ENCODE measurements around the gene MAP3K2. TPM values are rescaled to one million over a fixed set of nuclear protein-coding genes. Genes with fewer than 3 reads are reported as not detected.
"Not testable (repeated sequence)": the region's sequence is repeated elsewhere in the genome, so short reads cannot be mapped to it uniquely, and the experiment has no call there.

The MAP3K2 gene
- total RNA-seq, 4 donors from 2014 or later: 58.9 to 68.5 (median 63.0) TPM

DNA sequence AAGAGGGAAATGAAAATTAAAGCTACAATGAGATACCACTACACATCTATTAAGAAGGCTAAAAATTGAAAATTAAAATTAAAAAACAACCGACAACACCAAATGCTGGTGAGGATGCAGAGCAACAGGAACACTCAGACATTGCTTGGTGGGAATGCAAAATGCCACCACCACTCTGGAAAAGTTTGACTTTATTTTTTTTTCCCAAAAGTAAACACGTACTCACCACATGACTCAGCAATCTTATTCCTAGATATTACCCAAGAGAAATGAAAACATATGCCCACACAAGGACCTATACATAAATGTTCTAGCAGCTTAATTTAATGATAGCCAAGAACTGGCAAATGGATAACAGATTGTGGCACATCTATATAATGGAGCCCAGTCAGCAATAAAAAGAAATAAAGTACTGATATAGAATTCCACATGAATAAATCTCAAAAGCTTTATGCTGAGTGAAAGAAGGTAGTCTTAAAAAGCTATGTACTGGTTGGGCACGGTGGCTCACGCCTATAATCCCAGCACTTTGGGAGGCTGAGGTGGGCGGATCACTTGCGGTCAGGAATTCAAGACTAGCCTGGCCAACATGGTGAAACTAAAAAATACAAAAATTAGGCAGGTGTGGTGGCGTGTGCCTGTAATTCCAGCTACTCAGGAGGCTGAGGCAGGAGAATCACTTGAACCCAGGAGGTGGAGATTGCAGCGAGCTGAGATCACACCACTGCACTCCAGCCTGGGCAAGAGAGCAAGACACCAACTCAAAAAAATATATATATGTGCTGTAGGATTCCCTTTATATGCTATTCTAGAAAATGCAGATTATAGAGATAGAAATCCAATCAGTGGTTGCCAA, 26.2 kb upstream of the MAP3K2 start:
- WGBS, 2 donors: 77 to 79% methylated on average over 8 of the region's 8 CpGs
- TF ChIP-seq, protein P1, sequence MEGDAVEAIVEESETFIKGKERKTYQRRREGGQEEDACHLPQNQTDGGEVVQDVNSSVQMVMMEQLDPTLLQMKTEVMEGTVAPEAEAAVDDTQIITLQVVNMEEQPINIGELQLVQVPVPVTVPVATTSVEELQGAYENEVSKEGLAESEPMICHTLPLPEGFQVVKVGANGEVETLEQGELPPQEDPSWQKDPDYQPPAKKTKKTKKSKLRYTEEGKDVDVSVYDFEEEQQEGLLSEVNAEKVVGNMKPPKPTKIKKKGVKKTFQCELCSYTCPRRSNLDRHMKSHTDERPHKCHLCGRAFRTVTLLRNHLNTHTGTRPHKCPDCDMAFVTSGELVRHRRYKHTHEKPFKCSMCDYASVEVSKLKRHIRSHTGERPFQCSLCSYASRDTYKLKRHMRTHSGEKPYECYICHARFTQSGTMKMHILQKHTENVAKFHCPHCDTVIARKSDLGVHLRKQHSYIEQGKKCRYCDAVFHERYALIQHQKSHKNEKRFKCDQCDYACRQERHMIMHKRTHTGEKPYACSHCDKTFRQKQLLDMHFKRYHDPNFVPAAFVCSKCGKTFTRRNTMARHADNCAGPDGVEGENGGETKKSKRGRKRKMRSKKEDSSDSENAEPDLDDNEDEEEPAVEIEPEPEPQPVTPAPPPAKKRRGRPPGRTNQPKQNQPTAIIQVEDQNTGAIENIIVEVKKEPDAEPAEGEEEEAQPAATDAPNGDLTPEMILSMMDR (IDR thresholded peaks at IDR 0.05): no peak
- no peak for TF ChIP-seq POLR2A (IDR thresholded peaks at IDR 0.05)
- no peak overlapping the region for H3K4me3 ChIP-seq (ENCODE audit: low read depth, poor library complexity, severe bottlenecking)
- no peak for DNase-seq (ENCODE audit: low spot score in 2 of 2)
- intact Hi-C loops (cut with DNase I; ENCODE audit: low total_unique reads): no loop called here

DNA sequence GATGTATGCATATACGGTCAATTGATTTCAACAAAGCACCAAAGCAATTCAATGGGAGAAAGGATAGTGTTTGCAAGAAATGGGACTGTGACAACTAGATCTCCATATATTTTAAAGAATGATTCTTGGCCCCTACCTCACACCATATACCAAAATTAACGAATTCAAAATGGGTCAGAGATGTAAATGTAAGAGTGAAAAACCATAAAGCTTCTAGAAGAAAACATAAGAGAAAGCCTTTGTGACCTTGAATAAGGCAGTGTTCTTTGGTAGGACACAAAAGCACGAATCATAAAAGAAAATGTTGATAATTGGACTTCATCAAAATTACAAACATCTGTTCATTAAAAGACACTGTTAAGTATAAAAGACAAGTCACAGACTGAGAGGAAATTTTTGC, 25.4 kb upstream of the MAP3K2 start:
- WGBS, 2 donors: 76 to 83% methylated on average over 3 of the region's 3 CpGs
- no peak overlapping the region for H3K4me3 ChIP-seq (ENCODE audit: low read depth, poor library complexity, severe bottlenecking)
- no peak for TF ChIP-seq POLR2A (IDR thresholded peaks at IDR 0.05)
- TF ChIP-seq, protein P1 (IDR thresholded peaks at IDR 0.05): no peak
- no peak for DNase-seq (ENCODE audit: low spot score in 2 of 2)
- intact Hi-C loops (cut with DNase I; ENCODE audit: low total_unique reads): no loop called here

DNA sequence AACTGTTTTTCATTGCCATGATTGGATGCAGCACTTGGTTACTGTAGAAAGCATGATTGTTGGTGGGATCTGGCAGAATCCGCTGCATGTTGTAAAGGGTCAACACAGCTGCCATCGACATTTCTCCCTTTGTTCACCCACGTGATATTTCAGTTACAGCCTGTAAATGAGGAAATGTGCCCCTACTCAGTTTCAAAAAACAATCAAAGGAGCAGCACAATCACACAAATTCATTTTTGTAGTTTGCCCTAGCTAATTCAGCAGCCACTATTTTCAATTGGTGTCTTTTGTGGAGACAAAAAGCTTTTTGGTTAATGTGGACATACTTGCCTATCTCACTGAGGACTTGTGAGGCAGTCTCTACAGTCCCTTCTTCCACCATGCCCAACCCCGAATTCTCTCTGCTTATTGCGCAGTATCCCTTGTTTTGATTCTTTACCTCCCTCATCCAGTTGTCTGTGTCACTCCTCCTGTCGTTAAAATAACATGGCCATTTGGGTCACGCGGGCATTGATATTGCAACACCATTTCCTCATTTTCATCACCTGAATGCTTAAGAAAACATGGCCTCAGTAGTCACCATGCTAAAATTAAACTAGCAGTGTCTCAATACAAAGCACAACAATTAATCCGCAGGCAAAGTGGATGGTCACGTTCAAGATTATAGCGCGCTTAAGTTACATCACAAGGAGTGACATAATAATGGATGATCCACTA, 24.0 kb upstream of the MAP3K2 start:
- no peak overlapping the region for H3K4me3 ChIP-seq (ENCODE audit: low read depth, poor library complexity, severe bottlenecking)
- TF ChIP-seq, protein P1 (IDR thresholded peaks at IDR 0.05): no peak
- no peak for TF ChIP-seq POLR2A (IDR thresholded peaks at IDR 0.05)
- DNase-seq (ENCODE audit: low spot score in 2 of 2): peak in 1 of 2 donors; percentile 54
- intact Hi-C loops (cut with DNase I; ENCODE audit: low total_unique reads): no loop called here
- 72 to 73% methylated on average over 12 of the region's 12 CpGs for WGBS, 2 donors

DNA sequence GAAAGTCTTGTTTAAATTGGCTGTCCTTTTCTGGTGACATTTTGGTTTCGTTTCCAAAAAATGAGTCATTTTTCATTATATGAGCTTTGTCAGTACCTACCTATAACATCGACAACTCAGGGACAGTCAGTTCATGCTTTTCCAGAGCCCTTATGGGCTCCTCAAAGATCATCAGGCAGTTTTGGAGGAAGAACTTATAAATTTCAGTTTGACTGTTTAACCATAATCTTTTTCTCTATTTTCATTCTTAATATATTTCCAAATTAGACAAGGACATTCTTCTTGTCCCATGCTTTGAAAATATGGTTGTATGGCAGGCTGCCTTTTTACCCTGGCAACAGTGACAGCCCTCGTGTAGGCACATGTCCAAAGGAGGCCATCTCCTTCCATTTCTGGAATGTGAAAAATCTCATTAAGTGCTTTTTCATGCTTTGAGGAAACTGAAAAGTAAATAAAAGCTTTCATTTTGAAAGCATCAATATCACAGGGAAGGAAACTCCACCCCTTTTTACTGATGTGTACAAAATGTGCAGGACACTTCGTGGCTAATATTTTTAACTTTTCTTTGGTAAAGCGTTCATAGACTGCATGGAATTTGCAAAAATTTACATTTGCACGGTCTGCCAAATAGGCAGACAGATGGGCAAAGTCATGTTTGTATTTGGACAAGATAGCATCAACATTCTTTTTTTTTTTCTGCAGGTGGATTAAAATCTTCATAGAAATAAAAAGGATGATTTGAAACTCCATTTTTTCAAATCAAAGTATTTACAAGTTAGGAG, 23.3 kb upstream of the MAP3K2 start:
- no peak for TF ChIP-seq POLR2A (IDR thresholded peaks at IDR 0.05)
- TF ChIP-seq, protein P1 (IDR thresholded peaks at IDR 0.05): no peak
- 6 to 8% methylated on average over 6 of the region's 6 CpGs for WGBS, 2 donors
- H3K4me3 ChIP-seq (ENCODE audit: low read depth, poor library complexity, severe bottlenecking): no peak overlapping the region
- no peak for DNase-seq (ENCODE audit: low spot score in 2 of 2)
- intact Hi-C loops (cut with DNase I; ENCODE audit: low total_unique reads): no loop called here

DNA sequence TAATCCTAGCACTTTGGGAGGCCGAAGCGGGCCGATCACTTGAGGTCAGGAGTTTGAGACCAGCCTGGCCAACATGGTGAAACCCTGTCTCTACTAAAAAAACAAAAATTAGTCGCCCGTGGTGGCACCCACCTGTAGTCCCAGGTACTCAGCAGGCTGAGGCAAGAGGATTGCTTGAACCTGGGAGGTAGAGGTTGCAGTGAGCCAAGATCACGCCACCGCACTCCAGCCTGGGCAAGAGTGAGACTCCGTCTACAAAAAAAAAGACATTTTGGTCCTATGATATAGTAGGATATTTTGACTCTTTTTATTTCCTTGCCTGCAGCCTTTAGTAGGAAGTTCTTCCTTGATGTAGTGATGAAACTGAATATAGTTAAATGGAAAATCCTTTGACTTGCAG, 21.9 kb upstream of the MAP3K2 start:
- 86 to 95% methylated on average over 8 of the region's 8 CpGs for WGBS, 2 donors
- H3K4me3 ChIP-seq (ENCODE audit: low read depth, poor library complexity, severe bottlenecking); DNase-seq (ENCODE audit: low spot score in 2 of 2); intact Hi-C loops (cut with DNase I; ENCODE audit: low total_unique reads): not testable (repeated sequence)

DNA sequence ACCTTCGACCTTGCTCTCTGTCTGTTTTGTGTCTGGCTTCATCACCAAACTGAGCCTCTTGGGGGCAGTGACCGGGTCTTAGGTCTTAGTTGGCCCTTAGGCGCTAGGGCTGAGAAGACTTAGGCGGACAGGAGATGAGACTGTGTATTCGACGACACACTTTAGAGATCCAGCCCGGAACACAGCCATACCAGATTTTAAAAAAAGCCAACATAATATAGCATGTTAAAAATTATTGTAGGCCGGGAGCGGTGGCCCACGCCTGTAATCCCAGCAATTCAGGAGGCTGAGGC, 21.0 kb upstream of the MAP3K2 start:
- TF ChIP-seq POLR2A (IDR thresholded peaks at IDR 0.05): no peak
- TF ChIP-seq, protein P1 (IDR thresholded peaks at IDR 0.05): no peak
- no peak overlapping the region for H3K4me3 ChIP-seq (ENCODE audit: low read depth, poor library complexity, severe bottlenecking)
- WGBS, 2 donors: 87 to 95% methylated on average over 10 of the region's 10 CpGs
- DNase-seq (ENCODE audit: low spot score in 2 of 2): no peak
- intact Hi-C loops (cut with DNase I; ENCODE audit: low total_unique reads): no loop called here
